CD4-positive, alpha-beta T cell treated with Interleukin-1 beta for 1 hour (primary cell): ENCODE results near the gene RAPGEF3.
A peak's percentile ranks its signal among the peaks of the same experiment; 100 is the strongest.

ENCODE experiments used
- DNase-seq, 2 donors: peaks; one replicate each; pipeline ENCODE4 v3.0.0-alpha.2; 2020 to 2022

Gene RAPGEF3

GRCh38 chr12:47755655-47756562 is 2.8 kb downstream of the RAPGEF3 start:
- no peak for DNase-seq

GRCh38 chr12:47754881-47755280 is 3.8 kb downstream of the RAPGEF3 start:
- DNase-seq = no peak

- DNase-seq = no peak
Observed at GRCh38 chr12:47754126-47754525, 4.6 kb downstream of the RAPGEF3 start.

GRCh38 chr12:47753021-47754001 is 5.4 kb downstream of the RAPGEF3 start:
- DNase-seq = no peak

GRCh38 chr12:47752552-47752951 is 6.1 kb downstream of the RAPGEF3 start:
- no peak for DNase-seq

GRCh38 chr12:47752121-47752520 is 6.6 kb downstream of the RAPGEF3 start:
- DNase-seq = no peak

GRCh38 chr12:47751561-47751960 is 7.1 kb downstream of the RAPGEF3 start:
- no peak for DNase-seq

- no peak for DNase-seq
Observed at GRCh38 chr12:47750916-47751470, 7.7 kb downstream of the RAPGEF3 start.

GRCh38 chr12:47750229-47750798 is 8.4 kb downstream of the RAPGEF3 start:
- DNase-seq = peak in 1 of 2 donors; percentile 11

- DNase-seq = no peak
Observed at GRCh38 chr12:47748899-47749298, 9.8 kb downstream of the RAPGEF3 start.

GRCh38 chr12:47748507-47748828 is 10.2 kb downstream of the RAPGEF3 start:
- DNase-seq = no peak

GRCh38 chr12:47747596-47748506 is 10.8 kb downstream of the RAPGEF3 start:
- no peak for DNase-seq

GRCh38 chr12:47747126-47747525 is 11.6 kb downstream of the RAPGEF3 start:
- DNase-seq = no peak

- DNase-seq = no peak
Observed at GRCh38 chr12:47746523-47746922, 12.2 kb downstream of the RAPGEF3 start.

GRCh38 chr12:47746073-47746472 is 12.6 kb downstream of the RAPGEF3 start:
- no peak for DNase-seq

GRCh38 chr12:47745485-47746041 is 13.1 kb downstream of the RAPGEF3 start:
- DNase-seq = no peak

- DNase-seq = no peak
Observed at GRCh38 chr12:47744778-47745436, 13.8 kb downstream of the RAPGEF3 start.

- DNase-seq = peak; percentile 68 to 69
Observed at GRCh38 chr12:47744005-47744651, 14.6 kb downstream of the RAPGEF3 start.

- DNase-seq = no peak
Observed at GRCh38 chr12:47743311-47743860, 15.3 kb downstream of the RAPGEF3 start.

- peak; percentile 64 to 76 for DNase-seq
Observed at GRCh38 chr12:47742253-47742825, 16.3 kb downstream of the RAPGEF3 start.
